NCI-H2227 (cell line): ENCODE results near the gene TDG.

Source experiments
- DNase-seq: peaks from one replicate; lab custom pipeline; 2025; ENCODE audit not compliant: unreplicated experiment; lab: John Stamatoyannopoulos, UW

TDG gene

DNA sequence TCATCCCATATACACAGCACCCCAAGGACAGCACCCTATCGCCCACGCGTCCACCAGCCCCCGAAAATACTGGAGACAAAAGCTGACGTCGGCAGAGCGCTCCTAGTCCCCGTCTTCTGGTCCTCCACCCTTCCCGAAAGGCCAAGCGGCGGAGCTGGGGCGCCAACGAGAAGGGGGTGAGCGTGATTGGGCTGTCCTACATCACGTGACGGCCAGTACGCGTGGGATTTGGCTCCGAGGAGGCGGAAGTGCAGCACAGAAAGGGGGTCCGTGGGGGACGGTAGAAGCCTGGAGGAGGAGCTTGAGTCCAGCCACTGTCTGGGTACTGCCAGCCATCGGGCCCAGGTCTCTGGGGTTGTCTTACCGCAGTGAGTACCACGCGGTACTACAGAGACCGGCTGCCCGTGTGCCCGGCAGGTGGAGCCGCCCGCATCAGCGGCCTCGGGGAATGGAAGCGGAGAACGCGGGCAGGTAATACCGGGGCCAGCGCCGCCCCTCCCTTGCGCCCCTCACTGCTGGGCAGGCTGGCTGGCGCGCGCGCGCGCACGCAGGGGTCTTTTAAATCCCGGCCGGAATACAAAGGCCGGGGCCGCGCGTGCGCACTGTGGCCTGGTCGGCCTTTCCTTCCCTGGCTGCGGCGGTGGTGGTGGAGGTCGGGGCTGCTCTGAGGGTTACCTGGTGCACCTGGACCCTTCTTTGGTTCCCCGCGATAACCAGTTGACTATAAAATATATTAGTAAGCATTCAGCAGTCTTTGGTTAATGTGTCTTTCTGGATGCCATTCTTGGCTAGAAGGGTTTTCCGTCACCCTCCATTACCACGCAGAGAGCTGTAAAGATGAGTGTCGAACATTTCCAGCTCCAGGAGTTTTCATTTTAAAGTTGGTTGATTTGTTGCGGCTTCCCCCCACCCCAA, at the start of gene TDG:
TDG (plus strand) TSS at position 283 of the 915 bp plus-strand sequence; CDS start at position 449, 166 bp downstream.
- peak; percentile 99 for DNase-seq

DNA sequence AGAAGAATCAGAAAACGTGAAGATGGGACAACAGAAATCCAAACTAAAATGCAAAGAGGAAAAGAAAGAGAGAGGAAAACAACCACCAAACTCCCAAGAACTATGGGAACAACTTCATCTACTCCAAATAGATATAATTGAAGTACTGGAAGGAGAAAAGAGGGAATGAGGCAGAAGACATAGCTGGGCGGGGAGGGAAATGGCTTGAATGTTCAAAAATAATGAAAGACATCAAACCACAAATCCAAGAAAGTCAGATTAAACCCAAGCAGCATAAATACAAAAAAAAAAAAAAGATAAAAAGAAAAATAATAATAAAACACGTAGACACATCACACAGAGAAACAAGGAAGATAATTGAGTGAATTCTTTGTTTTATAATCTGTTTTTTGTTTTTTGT, 47.8 kb upstream of the TDG start:
- no peak for DNase-seq

DNA sequence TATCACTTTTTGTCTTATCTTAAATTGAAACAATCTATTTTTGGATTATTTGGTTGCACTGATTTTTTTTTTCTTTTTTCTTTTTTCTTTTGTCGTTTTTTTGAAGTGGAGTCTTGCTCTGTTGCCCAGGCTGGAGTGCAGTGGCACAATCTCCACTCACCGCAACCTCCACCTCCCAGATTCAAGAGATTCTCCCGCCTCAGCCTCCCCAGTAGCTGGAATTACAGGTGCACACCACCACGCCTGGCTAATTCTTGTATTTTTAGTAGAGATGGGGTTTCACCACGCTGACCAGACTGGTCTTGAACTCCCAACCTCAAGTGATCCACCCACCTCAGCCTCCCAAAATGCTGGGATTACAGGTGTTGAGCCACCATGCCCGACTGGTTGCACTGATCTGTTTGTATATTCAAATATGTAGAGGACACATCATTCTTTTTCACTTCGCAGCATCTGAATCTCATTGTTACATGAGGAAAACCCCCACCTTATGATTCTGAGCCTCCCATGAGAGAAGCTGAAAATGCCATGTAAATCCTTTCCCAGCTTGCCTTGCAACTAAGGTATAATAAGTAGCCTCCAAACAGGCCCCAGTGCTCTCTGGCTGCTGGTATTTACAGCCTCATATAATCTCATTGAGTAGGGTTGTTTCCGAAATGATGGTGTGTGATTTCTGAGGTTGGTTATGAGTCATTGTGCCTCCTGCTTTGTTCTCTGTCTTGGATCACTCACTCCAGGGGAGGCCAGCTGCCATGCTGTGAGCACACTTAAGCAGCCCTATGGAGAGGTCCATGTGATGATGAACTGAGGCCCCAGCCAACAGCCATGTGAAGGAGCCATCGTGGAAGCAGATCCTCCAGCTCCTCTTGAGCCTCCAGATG, 40.7 kb upstream of the TDG start:
- peak; percentile 13 for DNase-seq

DNA sequence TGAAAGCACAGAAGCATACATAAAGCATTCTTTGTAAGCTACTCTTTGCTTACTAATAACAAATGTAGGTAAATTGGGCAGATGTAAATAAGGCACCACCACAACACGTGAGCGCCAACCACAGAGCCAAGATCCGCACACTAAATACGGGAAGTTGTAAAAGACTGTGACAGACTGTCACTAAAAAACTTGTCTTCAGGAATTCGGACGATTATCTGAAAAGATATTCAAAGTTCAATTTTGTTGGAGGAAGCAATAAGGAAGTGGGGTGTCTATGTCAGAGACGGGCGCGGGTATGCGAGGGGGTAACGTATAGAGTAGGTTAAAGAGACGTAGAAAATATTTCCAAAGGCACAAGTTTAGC, 37.0 kb upstream of the TDG start:
- no peak for DNase-seq

DNA sequence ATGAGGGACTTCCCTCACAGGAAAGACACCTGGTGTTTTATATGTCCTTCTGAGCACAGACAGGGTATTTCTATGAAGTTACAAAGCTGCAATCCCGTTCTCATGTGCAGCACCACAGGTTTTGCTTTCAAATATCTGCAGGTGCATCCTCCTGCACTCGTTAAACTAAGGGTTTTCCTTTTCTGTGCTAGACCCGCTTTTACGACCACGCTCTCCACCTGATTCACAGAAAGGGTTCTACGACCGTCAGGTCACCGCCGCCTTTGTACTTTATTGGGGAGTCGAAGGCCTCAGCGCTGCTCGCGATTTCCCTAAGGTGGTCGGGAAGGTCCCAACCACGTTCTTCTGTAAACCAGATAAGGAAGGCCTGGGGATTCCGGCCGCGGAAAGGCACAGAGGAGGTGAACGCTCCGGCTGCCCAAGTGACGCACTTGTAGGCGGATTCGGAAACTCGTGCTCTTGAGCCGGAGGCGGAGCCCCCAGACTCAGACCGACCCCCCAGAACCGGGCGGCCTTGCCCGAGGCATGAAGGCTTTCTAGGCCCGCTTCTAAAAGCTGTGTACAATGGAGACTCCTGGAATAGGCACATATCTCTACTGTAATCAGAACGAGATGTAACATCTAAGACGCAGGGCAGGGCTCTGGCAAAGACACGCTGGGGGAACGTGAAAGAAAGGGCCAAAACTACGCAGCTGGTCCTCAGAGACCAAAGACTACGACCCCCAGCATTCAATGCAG, 36.5 kb upstream of the TDG start:
- DNase-seq = peak; percentile 93

DNA sequence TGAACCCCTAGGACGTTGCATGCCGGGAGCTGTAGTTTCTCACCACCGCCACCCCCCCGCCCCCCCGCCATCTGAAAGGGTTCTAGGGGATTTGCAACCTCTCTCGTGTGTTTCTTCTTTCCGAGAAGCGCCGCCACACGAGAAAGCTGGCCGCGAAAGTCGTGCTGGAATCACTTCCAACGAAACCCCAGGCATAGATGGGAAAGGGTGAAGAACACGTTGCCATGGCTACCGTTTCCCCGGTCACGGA, 36.0 kb upstream of the TDG start:
- DNase-seq = no peak

DNA sequence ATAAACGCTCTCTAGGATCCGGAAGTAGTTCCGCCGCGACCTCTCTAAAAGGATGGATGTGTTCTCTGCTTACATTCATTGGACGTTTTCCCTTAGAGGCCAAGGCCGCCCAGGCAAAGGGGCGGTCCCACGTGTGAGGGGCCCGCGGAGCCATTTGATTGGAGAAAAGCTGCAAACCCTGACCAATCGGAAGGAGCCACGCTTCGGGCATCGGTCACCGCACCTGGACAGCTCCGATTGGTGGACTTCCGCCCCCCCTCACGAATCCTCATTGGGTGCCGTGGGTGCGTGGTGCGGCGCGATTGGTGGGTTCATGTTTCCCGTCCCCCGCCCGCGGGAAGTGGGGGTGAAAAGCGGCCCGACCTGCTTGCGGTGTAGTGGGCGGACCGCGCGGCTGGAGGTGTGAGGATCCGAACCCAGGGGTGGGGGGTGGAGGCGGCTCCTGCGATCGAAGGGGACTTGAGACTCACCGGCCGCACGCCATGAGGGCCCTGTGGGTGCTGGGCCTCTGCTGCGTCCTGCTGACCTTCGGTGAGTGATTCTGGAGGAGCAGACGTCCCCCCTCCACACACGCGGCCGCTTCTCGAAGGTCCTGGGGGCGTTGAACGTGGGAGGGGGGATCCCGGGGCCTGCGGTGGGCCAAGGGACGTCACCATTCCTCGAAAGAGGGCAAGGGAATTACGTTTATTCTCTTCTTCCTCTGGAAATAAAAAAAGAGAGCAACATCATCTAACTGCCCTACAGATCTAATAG, 35.5 kb upstream of the TDG start, which contains the start of gene HSP90B1:
HSP90B1 (plus strand) TSS at position 377 of the 753 bp plus-strand sequence; CDS start at position 483, 106 bp downstream.
- DNase-seq = peak; percentile 100

DNA sequence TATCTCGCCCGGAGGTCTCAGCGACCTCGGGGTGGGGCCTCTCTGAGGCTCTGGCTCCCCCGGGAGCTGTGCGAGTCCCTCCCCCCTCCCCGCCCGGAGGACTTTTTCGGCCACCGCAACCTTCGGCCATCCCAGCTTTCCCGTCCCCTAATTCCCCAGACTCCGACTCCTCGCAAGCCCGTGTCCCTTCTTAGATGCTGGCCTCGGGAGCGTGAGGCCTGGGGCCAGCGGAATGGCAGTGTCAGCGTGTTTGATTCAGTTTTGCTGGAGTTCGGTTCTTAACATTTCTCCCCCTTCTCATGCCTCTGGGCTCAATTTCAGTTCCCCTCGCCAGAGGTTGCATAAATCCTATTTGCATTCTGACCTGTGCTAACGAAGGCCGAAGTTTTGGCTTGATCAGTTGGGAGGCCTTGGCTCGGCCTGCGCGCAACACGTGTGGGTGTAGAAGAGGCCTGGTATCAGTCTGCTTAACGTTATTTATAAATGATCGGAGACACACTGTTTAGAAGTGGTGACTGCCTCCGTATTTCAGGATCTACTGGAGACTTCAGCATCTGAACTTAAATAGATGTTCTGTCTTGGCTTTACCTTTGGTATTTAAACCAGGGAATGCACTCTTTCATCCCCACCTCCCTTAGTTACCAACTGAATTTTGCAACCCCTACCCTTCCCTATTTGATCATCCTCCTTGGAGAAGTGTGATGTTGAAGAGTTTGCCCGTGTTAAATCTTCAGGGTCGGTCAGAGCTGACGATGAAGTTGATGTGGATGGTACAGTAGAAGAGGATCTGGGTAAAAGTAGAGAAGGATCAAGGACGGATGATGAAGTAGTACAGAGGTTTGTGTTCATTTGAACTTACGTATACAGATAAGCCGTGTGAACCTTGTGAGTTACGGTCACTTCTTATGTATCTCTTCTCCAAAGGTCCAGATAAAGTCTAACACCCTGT, 34.6 kb upstream of the TDG start:
- DNase-seq = peak; percentile 66

DNA sequence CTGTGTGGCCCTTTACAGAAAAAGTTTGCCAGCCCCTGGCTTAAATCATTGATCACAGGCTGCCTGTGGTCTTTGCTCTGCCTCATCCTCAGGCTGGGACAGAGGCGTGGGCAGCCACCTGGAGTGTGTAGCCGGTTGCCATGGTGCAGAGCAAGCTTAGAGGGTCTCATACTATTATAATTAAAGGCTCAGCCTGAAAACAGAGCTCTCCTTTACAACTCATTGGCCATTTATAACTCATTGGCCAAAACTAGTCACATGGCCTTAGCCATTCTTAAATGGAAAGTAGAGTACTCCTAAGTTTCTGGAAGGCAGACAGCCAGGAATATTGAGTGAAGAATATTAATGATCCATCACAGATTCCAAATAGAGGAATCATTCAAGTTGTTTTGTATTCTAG, 32.4 kb upstream of the TDG start:
- peak; percentile 34 for DNase-seq

DNA sequence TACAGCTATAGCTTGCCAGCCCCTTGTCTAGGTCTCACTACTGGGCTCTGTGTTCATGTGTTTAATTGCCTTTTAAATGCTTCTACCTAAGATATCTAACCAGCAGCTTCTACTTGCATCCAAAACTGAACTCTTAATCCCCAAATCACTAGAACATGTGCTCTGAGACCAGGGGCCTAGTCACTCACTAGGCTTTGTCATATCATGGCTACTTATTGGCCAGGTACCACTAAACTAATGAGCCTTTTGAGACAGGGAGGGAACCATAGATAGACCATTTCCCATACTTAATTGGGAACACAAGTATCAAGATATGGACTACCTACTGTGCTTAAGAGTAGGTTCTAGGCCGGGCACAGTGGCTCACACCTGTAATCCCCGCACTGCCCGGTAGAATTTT, 29.0 kb upstream of the TDG start:
- no peak for DNase-seq

DNA sequence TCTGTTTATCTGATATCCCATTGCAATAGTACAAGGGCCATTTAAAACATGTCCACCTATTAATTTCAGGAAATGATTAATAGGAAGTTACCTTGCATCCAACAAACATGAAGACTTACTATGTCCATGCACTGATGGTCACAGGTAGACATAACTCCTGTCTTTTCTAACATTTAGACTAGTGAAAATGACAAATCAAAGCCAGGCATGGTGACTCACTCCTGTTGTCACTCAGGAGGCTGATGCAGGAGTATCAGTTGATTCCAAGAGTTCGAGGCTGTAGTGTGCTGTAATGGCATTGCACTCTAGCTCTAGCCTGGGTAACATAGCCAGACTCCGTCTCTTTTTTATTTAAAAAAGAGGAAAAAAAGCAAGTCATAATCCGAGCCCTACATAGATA, 20.7 kb upstream of the TDG start:
- no peak for DNase-seq

DNA sequence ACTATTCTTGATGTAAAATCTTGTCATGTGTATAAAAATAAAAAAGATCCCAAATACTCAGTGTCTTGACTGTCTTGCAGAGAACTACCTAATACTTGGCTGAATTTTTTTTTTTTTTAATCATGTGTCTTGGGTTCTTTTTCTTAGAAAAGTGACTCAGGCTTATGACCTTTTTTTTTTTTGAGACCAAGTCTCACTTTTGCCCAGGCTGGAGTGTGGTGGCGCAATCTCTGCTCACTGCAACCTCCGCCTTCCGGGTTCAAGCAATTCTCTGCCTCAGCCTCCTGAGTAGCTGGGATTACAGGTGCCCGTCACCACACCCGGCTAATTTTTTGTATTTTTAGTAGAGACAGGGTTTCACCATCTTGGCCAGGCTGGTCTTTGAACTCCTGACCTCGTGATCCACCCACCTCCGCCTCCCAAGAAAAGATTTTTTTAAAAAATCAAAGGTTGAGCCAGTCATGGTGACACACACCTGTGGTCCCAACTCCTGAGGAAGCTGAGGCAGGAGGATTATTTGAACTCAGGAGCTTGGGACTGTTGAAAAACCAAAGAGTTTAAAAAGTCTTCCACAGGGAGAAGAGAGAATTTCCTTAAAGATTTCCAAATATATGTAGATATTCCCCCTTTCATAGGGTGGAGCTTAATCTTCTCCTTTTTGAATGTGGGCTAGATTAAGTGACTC, 17.7 kb upstream of the TDG start:
- no peak for DNase-seq

DNA sequence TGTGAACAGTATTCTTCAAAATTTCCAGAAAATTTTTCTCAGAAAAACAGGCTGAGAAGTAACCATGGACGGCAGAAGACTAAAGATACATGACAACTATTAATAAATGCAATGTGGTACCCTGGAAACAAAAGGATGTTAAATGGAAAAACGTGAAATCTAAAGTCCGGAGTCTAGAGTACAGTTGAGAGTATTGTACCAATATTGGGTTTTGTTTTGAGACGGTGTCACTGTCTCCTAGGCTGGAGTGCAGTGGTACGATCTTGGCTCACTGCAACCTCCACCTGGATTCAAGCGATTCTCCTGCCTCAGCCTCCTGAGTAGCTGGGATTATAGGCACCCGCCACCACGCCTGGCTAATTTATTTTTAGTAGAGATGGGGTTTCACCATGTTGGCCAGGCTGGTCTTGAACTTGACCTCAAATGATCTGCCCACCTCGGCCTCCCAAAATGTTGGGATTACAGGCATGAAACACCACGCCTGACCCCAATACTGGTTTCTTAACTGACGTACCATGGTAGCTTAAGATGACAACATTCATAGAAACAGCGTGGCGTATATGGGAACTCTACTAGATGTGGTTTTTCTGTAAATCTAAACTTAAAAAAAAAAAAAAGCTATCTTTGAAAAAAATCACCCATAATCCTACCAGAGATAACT, 16.8 kb upstream of the TDG start:
- no peak for DNase-seq

DNA sequence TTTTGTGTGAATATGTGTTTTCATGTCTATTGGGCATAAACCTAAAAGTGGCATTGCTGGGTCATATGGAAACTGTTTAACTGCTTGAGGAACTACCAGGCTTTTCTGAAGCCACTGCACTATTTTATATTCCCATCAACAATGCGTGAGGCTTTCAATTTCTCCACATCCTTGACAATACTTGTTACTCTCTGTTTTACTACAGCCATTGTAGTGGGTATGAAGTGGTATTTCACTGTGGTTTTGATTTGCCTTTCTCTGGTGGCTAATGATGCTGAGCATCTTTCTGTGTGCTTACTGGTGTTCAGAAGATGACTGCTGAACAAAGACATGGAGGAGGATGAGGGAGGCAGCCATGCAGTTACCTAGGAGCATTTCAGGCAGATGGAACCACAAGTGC, 13.2 kb upstream of the TDG start:
- DNase-seq = no peak

DNA sequence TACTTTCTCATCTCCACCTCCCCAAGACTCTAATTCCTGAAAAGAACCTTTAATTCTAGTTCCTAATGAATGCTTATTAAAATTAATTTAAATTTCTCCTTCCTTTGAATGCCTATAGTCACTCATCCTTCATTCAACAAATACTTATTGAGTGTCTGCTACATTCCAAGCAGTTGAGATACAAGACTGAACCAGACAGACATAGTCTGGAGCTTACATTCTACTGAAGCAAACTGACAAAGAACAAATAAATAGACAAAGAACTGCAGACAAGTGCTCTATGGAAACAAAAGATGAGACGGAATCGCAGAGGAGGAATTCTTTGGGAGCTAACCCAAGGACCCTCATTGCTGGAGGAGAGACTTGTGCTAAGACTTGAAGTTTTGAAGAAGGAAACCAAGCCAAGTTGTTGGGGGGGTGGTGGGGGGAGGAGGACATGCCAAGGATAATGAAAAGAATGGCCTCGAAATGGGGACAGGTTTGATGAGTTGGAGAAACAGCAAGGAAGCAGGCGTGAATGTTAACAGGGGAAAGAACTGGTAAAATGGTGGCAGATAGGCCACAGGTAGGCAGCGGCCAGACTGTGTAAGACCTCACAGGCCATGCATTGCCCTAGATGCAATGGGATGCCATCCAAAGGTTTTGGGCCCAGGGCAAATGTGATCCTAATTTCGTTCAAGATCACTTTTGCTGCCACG, 9.7 kb upstream of the TDG start:
- DNase-seq = no peak

DNA sequence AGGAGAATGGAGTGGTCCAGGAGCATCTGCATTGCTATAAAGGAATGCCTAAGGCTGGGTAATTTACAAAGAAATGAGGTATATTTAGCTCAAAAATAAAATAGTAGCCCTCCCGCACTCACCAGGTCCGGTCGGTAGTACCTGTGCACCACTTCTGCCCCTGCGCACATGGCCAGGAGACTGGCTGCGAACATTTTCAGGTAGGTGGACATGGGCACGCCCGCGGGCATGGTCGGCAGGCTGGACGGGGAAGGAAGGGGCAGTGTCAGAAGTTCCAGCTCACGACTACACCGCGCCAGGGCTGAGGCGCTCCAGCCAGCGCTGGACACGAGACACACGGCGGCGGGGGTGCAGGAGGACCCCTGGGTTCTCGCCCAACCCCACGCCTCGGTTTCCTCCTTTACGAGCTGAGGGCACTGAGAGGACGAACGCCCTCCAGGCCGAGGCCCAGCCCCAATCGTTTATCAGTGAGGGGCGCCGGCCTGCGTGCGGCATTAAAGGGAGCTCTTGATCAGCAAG, 9.1 kb upstream of the TDG start:
- no peak for DNase-seq

DNA sequence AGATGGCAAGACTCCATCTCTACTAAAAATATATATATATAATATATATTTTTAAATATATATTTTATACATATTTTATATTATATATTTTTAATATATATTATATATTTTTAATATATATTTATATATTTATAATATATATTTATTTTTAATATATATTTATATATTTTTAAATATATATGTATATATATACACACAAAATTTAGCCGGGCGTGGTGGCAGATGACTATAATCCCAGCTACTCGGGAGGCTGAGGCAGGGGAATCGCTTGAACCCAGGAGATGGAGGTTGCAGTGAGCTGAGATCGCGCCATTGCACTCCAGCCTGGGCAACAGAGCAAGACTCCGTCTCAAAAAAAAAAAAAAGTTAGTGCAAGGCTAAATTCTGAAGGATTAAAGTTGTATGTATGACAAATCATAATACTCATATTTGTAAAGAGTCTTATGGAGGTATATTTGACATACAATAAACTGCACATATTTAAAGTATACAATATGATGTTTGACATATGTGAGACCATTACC, 7.7 kb upstream of the TDG start:
- DNase-seq = no peak

DNA sequence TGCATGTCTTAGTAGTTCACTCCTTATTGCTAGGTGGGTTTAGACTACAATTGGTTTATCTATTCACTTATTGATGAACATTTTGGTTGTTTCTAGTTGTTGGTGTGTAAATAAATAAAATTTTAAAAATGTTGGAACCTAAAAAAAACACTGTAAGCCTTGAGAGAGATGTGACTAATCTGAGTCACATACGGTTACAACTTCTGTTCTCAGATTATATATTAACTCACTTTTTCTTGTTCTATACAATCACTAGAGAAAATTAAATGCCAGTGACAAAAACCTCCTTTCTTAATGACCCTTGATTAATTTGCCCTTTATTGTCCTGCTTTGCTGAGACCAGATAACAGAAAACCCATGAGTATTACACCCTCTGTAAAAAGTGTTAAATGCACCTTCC, 7.1 kb upstream of the TDG start:
- no peak for DNase-seq
